Measurements from ENCODE around the gene BOD1. TPM values are rescaled to one million over a fixed set of nuclear protein-coding genes. Genes with fewer than 3 reads are reported as not detected.

BOD1 gene
- total and polyA plus RNA-seq, 8 donors: 8.2 to 58.4 (median 26.5) TPM

GRCh38 chr5:173613433-173614159 lies 2.9 kb downstream of the BOD1 start:
- Histone ChIP-seq H3K9me3 (no peaks in the 10 kb centered on the region), H3K4me3 (no peak overlapping the region), H3K4me1 (peaks cover 34 to 64% (median 45%) of the 10 kb centered on the region in 4 donors), H3K27me3 (no peaks in the 10 kb centered on the region), H3K27ac (no peak overlapping the region), H3K36me3 (peaks cover 19 to 51% (median 47%) of the 10 kb centered on the region in 4 donors)
- DNase-seq: no peak
- TF ChIP-seq POLR2AphosphoS5 (IDR thresholded peaks at IDR 0.05) (no peak), EP300 (IDR thresholded peaks at IDR 0.05) (no peak), POLR2A (IDR thresholded peaks at IDR 0.05) (no peak), CTCF (IDR thresholded peaks at IDR 0.05) (no peak)
- WGBS, 5 donors: 83 to 85% (median 84%) methylated on average over 8 of the region's 8 CpGs
- intact Hi-C loops (cut with DNase I; ENCODE audit: low total_unique reads): no loop called here

GRCh38 chr5:173612948-173613347 lies 3.5 kb downstream of the BOD1 start:
- no peak overlapping the region for H3K27ac ChIP-seq
- no peak for TF ChIP-seq POLR2AphosphoS5 (IDR thresholded peaks at IDR 0.05)
- TF ChIP-seq EP300 (IDR thresholded peaks at IDR 0.05): no peak
- TF ChIP-seq POLR2A (IDR thresholded peaks at IDR 0.05): no peak
- TF ChIP-seq CTCF (IDR thresholded peaks at IDR 0.05): no peak
- H3K4me1 ChIP-seq: peaks cover 34 to 64% (median 45%) of the 10 kb centered on the region in 4 donors
- intact Hi-C loops (cut with DNase I; ENCODE audit: low total_unique reads): no loop called here
- H3K9me3 ChIP-seq: no peaks in the 10 kb centered on the region
- no peak overlapping the region for H3K4me3 ChIP-seq
- WGBS, 5 donors: 56 to 65% (median 61%) methylated on average over 3 of the region's 3 CpGs
- no peak for DNase-seq
- H3K27me3 ChIP-seq: no peaks in the 10 kb centered on the region
- H3K36me3 ChIP-seq: peaks cover 25 to 58% (median 53%) of the 10 kb centered on the region in 4 donors

- H3K27ac ChIP-seq: no peak overlapping the region
- TF ChIP-seq EP300 (IDR thresholded peaks at IDR 0.05): no peak
- no peak overlapping the region for H3K4me3 ChIP-seq
- H3K4me1 ChIP-seq: peaks cover 28 to 55% (median 40%) of the 10 kb centered on the region in 4 donors
- H3K9me3 ChIP-seq: no peaks in the 10 kb centered on the region
- 79 to 85% (median 84%) methylated on average over 4 of the region's 4 CpGs for WGBS, 5 donors
- peaks cover 37 to 70% (median 66%) of the 10 kb centered on the region in 4 donors for H3K36me3 ChIP-seq
- no peaks in the 10 kb centered on the region for H3K27me3 ChIP-seq
- DNase-seq: no peak
- intact Hi-C loops (cut with DNase I; ENCODE audit: low total_unique reads): no loop called here
Observed at GRCh38 chr5:173611706-173612105, 4.7 kb downstream of the BOD1 start.

- no peaks in the 10 kb centered on the region for H3K4me1 ChIP-seq
- TF ChIP-seq EP300 (IDR thresholded peaks at IDR 0.05): no peak
- no peak for TF ChIP-seq POLR2AphosphoS5 (IDR thresholded peaks at IDR 0.05)
- no peak for TF ChIP-seq POLR2A (IDR thresholded peaks at IDR 0.05)
- no peak for TF ChIP-seq CTCF (IDR thresholded peaks at IDR 0.05)
- DNase-seq: no peak
- WGBS, 5 donors: 35 to 100% (median 89%) methylated on average over 1 of the region's 1 CpG
- no peak overlapping the region for H3K27ac ChIP-seq
- no peak overlapping the region for H3K4me3 ChIP-seq
- intact Hi-C loops (cut with DNase I; ENCODE audit: low total_unique reads): no loop called here
- no peaks in the 10 kb centered on the region for H3K9me3 ChIP-seq
- peaks cover 33 to 61% (median 50%) of the 10 kb centered on the region in 4 donors for H3K36me3 ChIP-seq
- H3K27me3 ChIP-seq: no peaks in the 10 kb centered on the region
Observed at GRCh38 chr5:173604141-173604540, 12.3 kb downstream of the BOD1 start.

- 67 to 77% (median 73%) methylated on average over 6 of the region's 6 CpGs for WGBS, 5 donors
- DNase-seq: no peak
- Histone ChIP-seq H3K36me3 (peaks cover 17 to 44% (median 40%) of the 10 kb centered on the region in 4 donors), H3K4me1 (no peaks in the 10 kb centered on the region), H3K9me3 (no peaks in the 10 kb centered on the region), H3K27ac (no peak overlapping the region), H3K27me3 (no peaks in the 10 kb centered on the region), H3K4me3 (no peak overlapping the region)
- TF ChIP-seq POLR2A (IDR thresholded peaks at IDR 0.05): no peak
- TF ChIP-seq EP300 (IDR thresholded peaks at IDR 0.05): no peak
- intact Hi-C loops (cut with DNase I; ENCODE audit: low total_unique reads): no loop called here
Observed at GRCh38 chr5:173602423-173602822, 14.0 kb downstream of the BOD1 start.
